RWPE1 (cell line): Measurements from ENCODE around the gene STARD13.
A peak's percentile ranks its signal among the peaks of the same experiment; 100 is the strongest.
"Not testable (repeated sequence)": the region's sequence is repeated elsewhere in the genome, so short reads cannot be mapped to it uniquely, and the experiment has no call there.

Experiments
- CTCF ChIA-PET: fragments of 350-600 bp; sonication (Branson Sonifier 250); formaldehyde crosslinking; extraction: SDS; loops from one replicate; lab custom pipeline; 2021; lab: Yijun Ruan, JAX
- POLR2A ChIA-PET: fragments of 400-600 bp; formaldehyde crosslinking; extraction: SDS; loops from one replicate; lab custom pipeline; 2020; ENCODE audit warnings: antibody characterized with exemption; ENCODE audit not compliant: low non-redundant PET; lab: Yijun Ruan, JAX
- DNase-seq: peaks from one replicate; pipeline ENCODE4 v3.0.0; 2012; ENCODE audit warnings: low spot score
- H3K27ac ChIP-seq: fragments of 450-650 bp; 2 replicates; pipeline ENCODE4 v1.5.1; 2017
- TF ChIP-seq, protein P1 (sequence below): fragments of 450-650 bp; conservative IDR thresholded peaks from 2 replicates; pipeline ENCODE4 v1.5.1; 2017; ENCODE audit warnings: low read depth, mild to moderate bottlenecking

The STARD13 gene

GRCh38 chr13:33169273-33169980 lies 116.1 kb downstream of the STARD13 start:
- DNase-seq: peak; percentile 75
- H3K27ac ChIP-seq: peak overlapping the region; percentile 52; the same call in 1 of the 2 replicates
- TF ChIP-seq, protein P1, sequence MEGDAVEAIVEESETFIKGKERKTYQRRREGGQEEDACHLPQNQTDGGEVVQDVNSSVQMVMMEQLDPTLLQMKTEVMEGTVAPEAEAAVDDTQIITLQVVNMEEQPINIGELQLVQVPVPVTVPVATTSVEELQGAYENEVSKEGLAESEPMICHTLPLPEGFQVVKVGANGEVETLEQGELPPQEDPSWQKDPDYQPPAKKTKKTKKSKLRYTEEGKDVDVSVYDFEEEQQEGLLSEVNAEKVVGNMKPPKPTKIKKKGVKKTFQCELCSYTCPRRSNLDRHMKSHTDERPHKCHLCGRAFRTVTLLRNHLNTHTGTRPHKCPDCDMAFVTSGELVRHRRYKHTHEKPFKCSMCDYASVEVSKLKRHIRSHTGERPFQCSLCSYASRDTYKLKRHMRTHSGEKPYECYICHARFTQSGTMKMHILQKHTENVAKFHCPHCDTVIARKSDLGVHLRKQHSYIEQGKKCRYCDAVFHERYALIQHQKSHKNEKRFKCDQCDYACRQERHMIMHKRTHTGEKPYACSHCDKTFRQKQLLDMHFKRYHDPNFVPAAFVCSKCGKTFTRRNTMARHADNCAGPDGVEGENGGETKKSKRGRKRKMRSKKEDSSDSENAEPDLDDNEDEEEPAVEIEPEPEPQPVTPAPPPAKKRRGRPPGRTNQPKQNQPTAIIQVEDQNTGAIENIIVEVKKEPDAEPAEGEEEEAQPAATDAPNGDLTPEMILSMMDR: no peak
- POLR2A ChIA-PET: no interaction called here
- CTCF ChIA-PET: no interaction called here

DNA sequence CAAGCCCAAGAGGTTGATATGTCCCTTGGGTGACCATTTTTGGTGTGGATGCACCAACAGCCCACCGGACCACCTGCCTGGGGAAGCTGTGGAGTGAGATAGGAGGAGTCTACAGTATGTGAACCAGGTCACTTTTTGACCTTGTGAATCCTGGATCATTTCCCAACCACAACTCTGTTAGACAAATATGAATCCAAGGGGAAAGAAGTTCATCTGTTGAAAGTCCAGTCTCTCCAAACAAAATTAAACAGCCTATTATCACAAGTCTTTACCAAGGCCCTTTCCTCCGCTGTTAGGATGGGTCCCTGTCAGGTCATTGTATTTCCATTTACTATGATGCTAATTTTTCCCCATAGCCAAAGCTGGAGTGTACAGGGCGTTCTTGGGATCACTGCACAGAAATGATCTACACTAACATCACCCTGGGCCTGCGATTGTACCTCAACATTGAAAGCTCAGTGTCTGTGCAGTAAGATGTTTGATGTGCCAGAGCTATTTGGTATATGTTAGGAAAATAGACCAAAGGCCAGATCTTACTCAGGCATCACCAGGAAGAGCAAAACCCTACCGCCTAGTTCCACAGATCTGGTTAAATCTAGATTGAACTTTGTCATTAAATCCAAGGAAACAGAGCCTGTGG lies 117.1 kb downstream of the STARD13 start:
- ChIA-PET POLR2A (no interaction called here), CTCF (no interaction called here)
- TF ChIP-seq, protein P1: no peak
- DNase-seq: no peak
- no peak overlapping the region for H3K27ac ChIP-seq

DNA sequence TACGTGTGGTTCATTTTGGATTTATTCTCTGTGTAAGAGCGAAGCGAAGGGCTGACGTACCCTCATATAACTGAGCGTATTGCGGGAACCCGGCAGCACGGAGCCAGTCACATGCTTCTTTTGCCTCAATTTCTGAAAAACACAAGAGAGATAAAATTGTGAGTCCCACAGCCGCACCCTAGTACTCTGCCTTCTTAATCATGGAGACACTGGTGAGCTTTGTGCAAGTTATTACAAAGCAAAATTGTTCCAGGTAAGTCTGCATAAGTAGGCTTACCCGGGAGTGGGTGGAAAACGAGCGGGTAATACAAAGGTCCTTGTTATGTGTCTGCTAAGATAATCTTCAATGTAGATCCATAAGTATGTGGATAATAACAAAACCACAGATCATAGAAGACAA lies 118.1 kb downstream of the STARD13 start:
- no peak for DNase-seq
- H3K27ac ChIP-seq: no peak overlapping the region
- ChIA-PET POLR2A (no interaction called here), CTCF (no interaction called here)
- TF ChIP-seq, protein P1: no peak

DNA sequence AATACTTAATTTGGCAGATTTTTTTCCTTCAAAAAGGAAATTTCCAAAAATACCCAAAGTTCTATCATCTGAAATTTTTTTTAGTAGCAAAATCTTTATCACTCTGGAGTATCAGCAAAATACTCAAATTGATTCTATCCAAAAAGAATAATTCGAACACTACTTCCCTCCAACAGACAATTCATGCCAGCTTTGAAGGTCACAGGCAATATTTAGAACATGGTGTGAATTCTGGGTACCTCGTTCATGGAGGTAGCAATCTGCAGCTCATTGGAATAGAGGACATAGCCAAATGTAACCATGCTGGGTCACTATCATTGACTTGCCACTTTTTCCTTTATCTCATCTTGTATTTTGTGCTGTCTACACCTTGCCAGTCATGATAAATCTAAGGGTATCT lies 119.8 kb downstream of the STARD13 start:
- TF ChIP-seq, protein P1: no peak
- ChIA-PET CTCF (no interaction called here), POLR2A (no interaction called here)
- H3K27ac ChIP-seq: no peak overlapping the region
- DNase-seq: no peak

- POLR2A ChIA-PET: no interaction called here
- CTCF ChIA-PET: interaction anchor here (0.5 kb wide), 1 partner anchor 1289 kb away, joined by 3 read pairs; no protein-coding TSS in a partner anchor
- H3K27ac ChIP-seq: no peak overlapping the region
- TF ChIP-seq, protein P1: no peak
- DNase-seq: no peak
These were observed 121.2 kb downstream of the STARD13 start for GRCh38 chr13:33164331-33164730.

- DNase-seq, H3K27ac ChIP-seq, CTCF ChIA-PET, POLR2A ChIA-PET: not testable (repeated sequence)
These were observed 122.8 kb downstream of the STARD13 start for GRCh38 chr13:33162725-33163124.

- no peak overlapping the region for H3K27ac ChIP-seq
- TF ChIP-seq, protein P1: no peak
- POLR2A ChIA-PET: no interaction called here
- CTCF ChIA-PET: interaction anchor here (0.6 kb wide), 1 partner anchor 153 kb away, joined by 3 read pairs; no protein-coding TSS in a partner anchor
- no peak for DNase-seq
These were observed 126.7 kb downstream of the STARD13 start for GRCh38 chr13:33158816-33159215.
